Left ventricle myocardium inferior (tissue), 1 donor: ENCODE measurements around the gene TMEM209. TPM values are rescaled to one million over a fixed set of nuclear protein-coding genes. Genes with fewer than 3 reads are reported as not detected.

ENCODE experiments used
- DNase-seq: peaks from one replicate; pipeline ENCODE4 v3.0.0-alpha.2; 2020
- H3K27ac ChIP-seq: fragments of 200-600 bp; replicated peaks from 2 replicates; pipeline ENCODE4 v1.8.0; 2021
- H3K27me3 ChIP-seq: fragments of 200-600 bp; 2 replicates; pipeline ENCODE4 v1.8.0; 2021; ENCODE audit warnings: low read depth
- H3K36me3 ChIP-seq: fragments of 200-600 bp; 2 replicates; pipeline ENCODE4 v1.8.0; 2021
- H3K4me1 ChIP-seq: fragments of 200-600 bp; 2 replicates; pipeline ENCODE4 v1.8.0; 2021
- H3K4me3 ChIP-seq: fragments of 200-600 bp; 2 replicates; pipeline ENCODE4 v1.8.0; 2021; ENCODE audit warnings: mild to moderate bottlenecking, moderate library complexity
- H3K9me3 ChIP-seq: fragments of 200-600 bp; replicated peaks from 2 replicates; pipeline ENCODE4 v1.8.0; 2021
- CTCF ChIP-seq: fragments of 200-600 bp; IDR thresholded peaks from 2 replicates; pipeline ENCODE4 v1.8.0; 2021; ENCODE audit warnings: antibody characterized with exemption, mild to moderate bottlenecking, borderline replicate concordance
- intact Hi-C: fragments of 100-400 bp; cut with micrococcal nuclease; formaldehyde crosslinking; loops from one replicate; pipeline ENCODE4 v1.11.0; 2022
- total RNA-seq: library from RNA; stranded (reverse); fragmentation: NEBNext Ultra II Directional; extraction: Animal tissue kit (Norgen Biotek cat#: 25700); gene quantifications from one replicate; pipeline ENCODE4 v1.2.1, GENCODE V29; 2021
- donor health status: DM: no; HTN: yes; CAD: no; lungs with severe emphysema.

Gene TMEM209
- total RNA-seq, 1 donor from 2014 or later: 9.9 TPM

- no peak for TF ChIP-seq CTCF
- intact Hi-C loops: no loop called here
Observed at GRCh38 chr7:130178251-130178650, 27.0 kb downstream of the TMEM209 start.

GRCh38 chr7:130174237-130174959 lies 30.8 kb downstream of the TMEM209 start:
- DNase-seq: no peak
- H3K9me3 ChIP-seq: no peaks in the 10 kb centered on the region
- peaks cover 76% of the 10 kb centered on the region for H3K36me3 ChIP-seq
- no peak for TF ChIP-seq CTCF
- no peak overlapping the region for H3K27ac ChIP-seq
- intact Hi-C loops: no loop called here
- no peaks in the 10 kb centered on the region for H3K27me3 ChIP-seq
- no peaks in the 10 kb centered on the region for H3K4me1 ChIP-seq
- H3K4me3 ChIP-seq: no peak overlapping the region

More at GRCh38 chr7:130178251-130178650, 27.0 kb downstream of the TMEM209 start:
- no peak for DNase-seq
- Histone ChIP-seq H3K4me3 (no peak overlapping the region), H3K27me3 (no peaks in the 10 kb centered on the region), H3K27ac (no peak overlapping the region), H3K4me1 (no peaks in the 10 kb centered on the region), H3K36me3 (peaks cover 78% of the 10 kb centered on the region), H3K9me3 (no peaks in the 10 kb centered on the region)

GRCh38 chr7:130162196-130162595 lies 43.0 kb downstream of the TMEM209 start:
- intact Hi-C loops: no loop called here
- peaks cover 3% of the 10 kb centered on the region for H3K9me3 ChIP-seq
- no peaks in the 10 kb centered on the region for H3K27me3 ChIP-seq
- H3K4me1 ChIP-seq: no peaks in the 10 kb centered on the region
- DNase-seq: no peak
- peaks cover 77% of the 10 kb centered on the region for H3K36me3 ChIP-seq
- TF ChIP-seq CTCF: no peak
- H3K27ac ChIP-seq: no peak overlapping the region
- H3K4me3 ChIP-seq: no peak overlapping the region

GRCh38 chr7:130160455-130160854 lies 44.8 kb downstream of the TMEM209 start:
- H3K9me3 ChIP-seq: peaks cover 21% of the 10 kb centered on the region
- TF ChIP-seq CTCF: no peak
- intact Hi-C loops: no loop called here
- H3K27me3 ChIP-seq: no peaks in the 10 kb centered on the region
- no peak overlapping the region for H3K27ac ChIP-seq
- H3K4me1 ChIP-seq: no peaks in the 10 kb centered on the region
- H3K4me3 ChIP-seq: no peak overlapping the region
- DNase-seq: no peak
- H3K36me3 ChIP-seq: peaks cover 60% of the 10 kb centered on the region

- peaks cover 23% of the 10 kb centered on the region for H3K9me3 ChIP-seq
- H3K4me1 ChIP-seq: no peaks in the 10 kb centered on the region
- H3K4me3 ChIP-seq: no peak overlapping the region
- H3K36me3 ChIP-seq: peaks cover 55% of the 10 kb centered on the region
- H3K27ac ChIP-seq: no peak overlapping the region
- no peaks in the 10 kb centered on the region for H3K27me3 ChIP-seq
- no peak for DNase-seq
- intact Hi-C loops: no loop called here
- no peak for TF ChIP-seq CTCF
Observed at GRCh38 chr7:130160023-130160422, 45.2 kb downstream of the TMEM209 start.
